SK-N-SH treated with all-trans-retinoic acid at 6 μM for 48 hours (cell line): ENCODE data around the gene CBLB.

Source experiments
- ATAC-seq: fragments of 200-7000 bp; cut with Tn5 transposase; 3 replicates; pipeline ENCODE4 v1.9.1; 2020; ENCODE audit warnings: mild to moderate bottlenecking, moderate library complexity
- ARNTL ChIP-seq: fragments of 450-650 bp; formaldehyde crosslinking; IDR thresholded peaks from 2 replicates; pipeline ENCODE4 v1.5.0; 2020; ENCODE audit warnings: low read depth, mild to moderate bottlenecking, moderate library complexity, borderline replicate concordance
- BACH2 ChIP-seq: fragments of 250-450 bp; sonication (Bioruptor Pico); IDR thresholded peaks from 2 replicates; pipeline ENCODE4 v1.9.0; 2021; ENCODE audit warnings: mild to moderate bottlenecking, borderline replicate concordance
- CSDC2 ChIP-seq: fragments of 250-450 bp; sonication (Bioruptor Pico); IDR thresholded peaks from 2 replicates; pipeline ENCODE4 v1.5.0; 2020; ENCODE audit warnings: mild to moderate bottlenecking, moderate library complexity
- ESRRG ChIP-seq: fragments of 250-450 bp; sonication (Bioruptor Pico); IDR thresholded peaks from 2 replicates; pipeline ENCODE4 v1.6.1; 2021; ENCODE audit warnings: mild to moderate bottlenecking
- GLIS3 ChIP-seq: fragments of 250-450 bp; sonication (Bioruptor Pico); IDR thresholded peaks from 2 replicates; pipeline ENCODE4 v1.5.0; 2020; ENCODE audit warnings: mild to moderate bottlenecking, moderate library complexity
- OSR1 ChIP-seq: fragments of 250-450 bp; sonication (Bioruptor Pico); IDR thresholded peaks from 2 replicates; pipeline ENCODE4 v1.8.0; 2022; ENCODE audit warnings: moderate library complexity, mild to moderate bottlenecking, inconsistent platforms
- PPARA ChIP-seq: fragments of 250-450 bp; sonication (Bioruptor Pico); IDR thresholded peaks from 2 replicates; pipeline ENCODE4 v1.5.0; 2020; ENCODE audit warnings: mild to moderate bottlenecking, borderline replicate concordance
- SNAI2 ChIP-seq: fragments of 250-450 bp; sonication (Bioruptor Pico); IDR thresholded peaks from 2 replicates; pipeline ENCODE4 v1.5.0; 2020; ENCODE audit warnings: mild to moderate bottlenecking, moderate library complexity
- TCF4 ChIP-seq: fragments of 250-450 bp; sonication (Bioruptor Pico); IDR thresholded peaks from 2 replicates; pipeline ENCODE4 v1.8.0; 2021; ENCODE audit warnings: mild to moderate bottlenecking, moderate library complexity, borderline replicate concordance
- TOX ChIP-seq: fragments of 250-450 bp; sonication (Bioruptor Pico); IDR thresholded peaks from 2 replicates; pipeline ENCODE4 v1.8.0; 2021; ENCODE audit warnings: mild to moderate bottlenecking, moderate library complexity, borderline replicate concordance
- ZFP3 ChIP-seq: fragments of 250-450 bp; sonication (Bioruptor Pico); IDR thresholded peaks from 2 replicates; pipeline ENCODE4 v1.5.0; 2020; ENCODE audit warnings: mild to moderate bottlenecking, moderate library complexity
- ZFP30 ChIP-seq: fragments of 450-650 bp; formaldehyde crosslinking; IDR thresholded peaks from 2 replicates; pipeline ENCODE4 v1.5.0; 2022; ENCODE audit warnings: mild to moderate bottlenecking, moderate library complexity
- ZNF565 ChIP-seq: fragments of 450-650 bp; formaldehyde crosslinking; conservative IDR thresholded peaks from 2 replicates; pipeline ENCODE4 v1.5.0; 2020; ENCODE audit warnings: low read depth, mild to moderate bottlenecking, moderate library complexity
- ZNF70 ChIP-seq: fragments of 450-650 bp; formaldehyde crosslinking; IDR thresholded peaks from 2 replicates; pipeline ENCODE4 v1.5.0; 2020; ENCODE audit warnings: mild to moderate bottlenecking, moderate library complexity
- ZNF8 ChIP-seq: fragments of 450-650 bp; formaldehyde crosslinking; IDR thresholded peaks from 2 replicates; pipeline ENCODE4 v1.5.0; 2020; ENCODE audit warnings: mild to moderate bottlenecking, moderate library complexity
- TF ChIP-seq, protein P1 (sequence below): fragments of 250-450 bp; sonication (Bioruptor Pico); IDR thresholded peaks from 2 replicates; pipeline ENCODE4 v1.5.1; 2021; ENCODE audit warnings: mild to moderate bottlenecking, moderate library complexity
- TF ChIP-seq, protein P2 (sequence below): fragments of 250-450 bp; sonication (Bioruptor Pico); IDR thresholded peaks from 2 replicates; pipeline ENCODE4 v1.5.0; 2020; ENCODE audit warnings: mild to moderate bottlenecking, moderate library complexity
- TF ChIP-seq, protein P3 (sequence below): fragments of 250-450 bp; sonication (Bioruptor Pico); IDR thresholded peaks from 2 replicates; pipeline ENCODE4 v1.8.0; 2020; ENCODE audit warnings: mild to moderate bottlenecking, moderate library complexity, borderline replicate concordance
- TF ChIP-seq, protein P4 (sequence below): fragments of 250-450 bp; sonication (Bioruptor Pico); IDR thresholded peaks from 2 replicates; pipeline ENCODE4 v1.8.0; 2021; ENCODE audit warnings: low read depth, mild to moderate bottlenecking, moderate library complexity, borderline replicate concordance

The CBLB gene

DNA sequence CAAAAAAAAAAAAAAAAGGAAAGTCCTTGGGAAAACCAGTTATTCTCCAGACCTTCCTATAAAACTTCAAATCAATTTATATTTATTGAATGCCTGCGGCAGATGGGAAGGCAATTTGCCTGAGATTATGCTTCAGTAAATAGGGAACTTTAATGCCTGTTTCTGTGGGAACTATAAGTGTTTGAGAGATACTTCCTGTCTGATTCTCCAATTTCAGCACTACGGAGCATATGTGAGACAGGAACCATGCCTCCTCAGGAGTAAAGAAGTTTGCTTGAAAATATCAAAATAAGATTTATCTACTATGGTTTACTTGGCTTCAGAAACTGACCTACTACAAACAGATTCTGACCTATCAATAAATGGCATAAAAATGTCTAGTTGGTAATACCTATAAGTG is 135.5 kb downstream of the CBLB start:
- TF ChIP-seq ZNF70 (CRISPR knock-in tag): no peak
- no peak for TF ChIP-seq ZFP3 (CRISPR knock-in tag)
- TF ChIP-seq, protein P1, sequence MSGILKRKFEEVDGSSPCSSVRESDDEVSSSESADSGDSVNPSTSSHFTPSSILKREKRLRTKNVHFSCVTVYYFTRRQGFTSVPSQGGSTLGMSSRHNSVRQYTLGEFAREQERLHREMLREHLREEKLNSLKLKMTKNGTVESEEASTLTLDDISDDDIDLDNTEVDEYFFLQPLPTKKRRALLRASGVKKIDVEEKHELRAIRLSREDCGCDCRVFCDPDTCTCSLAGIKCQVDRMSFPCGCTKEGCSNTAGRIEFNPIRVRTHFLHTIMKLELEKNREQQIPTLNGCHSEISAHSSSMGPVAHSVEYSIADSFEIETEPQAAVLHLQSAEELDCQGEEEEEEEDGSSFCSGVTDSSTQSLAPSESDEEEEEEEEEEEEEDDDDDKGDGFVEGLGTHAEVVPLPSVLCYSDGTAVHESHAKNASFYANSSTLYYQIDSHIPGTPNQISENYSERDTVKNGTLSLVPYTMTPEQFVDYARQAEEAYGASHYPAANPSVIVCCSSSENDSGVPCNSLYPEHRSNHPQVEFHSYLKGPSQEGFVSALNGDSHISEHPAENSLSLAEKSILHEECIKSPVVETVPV (CRISPR knock-in tag): no peak
- no peak for TF ChIP-seq CSDC2 (CRISPR knock-in tag)
- no peak for TF ChIP-seq ARNTL
- TF ChIP-seq ESRRG (CRISPR knock-in tag): no peak
- TF ChIP-seq ZFP30 (CRISPR knock-in tag): no peak
- no peak for ATAC-seq

DNA sequence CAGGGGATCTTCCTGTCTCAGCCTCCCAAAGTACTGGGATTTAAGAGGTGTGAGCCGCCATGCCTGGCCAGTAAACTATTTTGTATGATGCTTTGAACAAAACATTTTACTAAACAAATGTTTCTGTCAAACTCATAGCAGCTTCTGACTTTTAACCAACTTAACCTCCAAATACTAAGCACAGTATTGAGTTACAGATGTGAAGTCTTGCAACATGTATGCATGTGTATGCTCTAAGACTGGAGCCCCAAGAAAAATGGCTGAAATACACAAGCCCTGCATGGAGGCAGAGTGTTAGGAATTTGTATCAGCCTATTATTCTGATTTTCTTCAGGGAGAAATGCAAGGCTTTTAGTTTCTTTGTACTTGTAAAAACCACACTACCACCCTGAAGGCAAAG is 137.1 kb downstream of the CBLB start:
- no peak for ATAC-seq
- TF ChIP-seq, protein P2, sequence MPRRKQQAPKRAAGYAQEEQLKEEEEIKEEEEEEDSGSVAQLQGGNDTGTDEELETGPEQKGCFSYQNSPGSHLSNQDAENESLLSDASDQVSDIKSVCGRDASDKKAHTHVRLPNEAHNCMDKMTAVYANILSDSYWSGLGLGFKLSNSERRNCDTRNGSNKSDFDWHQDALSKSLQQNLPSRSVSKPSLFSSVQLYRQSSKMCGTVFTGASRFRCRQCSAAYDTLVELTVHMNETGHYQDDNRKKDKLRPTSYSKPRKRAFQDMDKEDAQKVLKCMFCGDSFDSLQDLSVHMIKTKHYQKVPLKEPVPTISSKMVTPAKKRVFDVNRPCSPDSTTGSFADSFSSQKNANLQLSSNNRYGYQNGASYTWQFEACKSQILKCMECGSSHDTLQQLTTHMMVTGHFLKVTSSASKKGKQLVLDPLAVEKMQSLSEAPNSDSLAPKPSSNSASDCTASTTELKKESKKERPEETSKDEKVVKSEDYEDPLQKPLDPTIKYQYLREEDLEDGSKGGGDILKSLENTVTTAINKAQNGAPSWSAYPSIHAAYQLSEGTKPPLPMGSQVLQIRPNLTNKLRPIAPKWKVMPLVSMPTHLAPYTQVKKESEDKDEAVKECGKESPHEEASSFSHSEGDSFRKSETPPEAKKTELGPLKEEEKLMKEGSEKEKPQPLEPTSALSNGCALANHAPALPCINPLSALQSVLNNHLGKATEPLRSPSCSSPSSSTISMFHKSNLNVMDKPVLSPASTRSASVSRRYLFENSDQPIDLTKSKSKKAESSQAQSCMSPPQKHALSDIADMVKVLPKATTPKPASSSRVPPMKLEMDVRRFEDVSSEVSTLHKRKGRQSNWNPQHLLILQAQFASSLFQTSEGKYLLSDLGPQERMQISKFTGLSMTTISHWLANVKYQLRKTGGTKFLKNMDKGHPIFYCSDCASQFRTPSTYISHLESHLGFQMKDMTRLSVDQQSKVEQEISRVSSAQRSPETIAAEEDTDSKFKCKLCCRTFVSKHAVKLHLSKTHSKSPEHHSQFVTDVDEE: no peak
- TF ChIP-seq BACH2 (CRISPR knock-in tag) (no peak), SNAI2 (CRISPR knock-in tag) (no peak), ZFP30 (CRISPR knock-in tag) (no peak), CSDC2 (CRISPR knock-in tag) (no peak), GLIS3 (CRISPR knock-in tag) (no peak), ZNF565 (CRISPR knock-in tag) (no peak), OSR1 (CRISPR knock-in tag) (no peak), PPARA (CRISPR knock-in tag) (no peak), TOX (CRISPR knock-in tag) (no peak)
- TF ChIP-seq, protein P3, sequence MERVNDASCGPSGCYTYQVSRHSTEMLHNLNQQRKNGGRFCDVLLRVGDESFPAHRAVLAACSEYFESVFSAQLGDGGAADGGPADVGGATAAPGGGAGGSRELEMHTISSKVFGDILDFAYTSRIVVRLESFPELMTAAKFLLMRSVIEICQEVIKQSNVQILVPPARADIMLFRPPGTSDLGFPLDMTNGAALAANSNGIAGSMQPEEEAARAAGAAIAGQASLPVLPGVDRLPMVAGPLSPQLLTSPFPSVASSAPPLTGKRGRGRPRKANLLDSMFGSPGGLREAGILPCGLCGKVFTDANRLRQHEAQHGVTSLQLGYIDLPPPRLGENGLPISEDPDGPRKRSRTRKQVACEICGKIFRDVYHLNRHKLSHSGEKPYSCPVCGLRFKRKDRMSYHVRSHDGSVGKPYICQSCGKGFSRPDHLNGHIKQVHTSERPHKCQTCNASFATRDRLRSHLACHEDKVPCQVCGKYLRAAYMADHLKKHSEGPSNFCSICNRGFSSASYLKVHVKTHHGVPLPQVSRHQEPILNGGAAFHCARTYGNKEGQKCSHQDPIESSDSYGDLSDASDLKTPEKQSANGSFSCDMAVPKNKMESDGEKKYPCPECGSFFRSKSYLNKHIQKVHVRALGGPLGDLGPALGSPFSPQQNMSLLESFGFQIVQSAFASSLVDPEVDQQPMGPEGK (CRISPR knock-in tag): no peak

DNA sequence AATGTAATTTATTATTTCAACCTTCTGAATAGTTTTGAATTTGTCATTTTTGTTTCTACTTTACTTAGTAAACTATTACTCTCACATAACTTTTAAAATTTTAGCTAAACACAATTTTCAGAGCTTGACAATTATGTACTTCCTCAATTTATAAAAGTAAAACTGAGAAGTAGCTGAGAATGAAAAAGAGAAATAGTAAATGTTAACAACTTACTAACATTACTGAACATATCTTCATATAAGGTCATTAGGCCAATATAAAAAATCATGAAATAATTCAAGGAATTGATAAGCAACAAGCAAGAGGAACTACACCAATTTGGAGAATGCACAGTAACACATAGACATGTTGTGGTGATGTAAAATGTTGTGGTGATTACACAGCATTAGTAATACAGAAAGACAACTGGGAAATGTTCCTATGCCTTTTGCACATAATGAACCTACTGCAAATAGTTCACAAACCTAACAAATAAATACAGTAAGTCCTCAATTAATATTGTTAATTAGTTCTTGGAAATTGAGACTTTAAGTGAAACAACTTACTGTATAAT is 137.9 kb downstream of the CBLB start:
- no peak for ATAC-seq
- TF ChIP-seq TCF4 (CRISPR knock-in tag) (no peak), ZNF565 (CRISPR knock-in tag) (no peak), ZNF8 (CRISPR knock-in tag) (no peak), ZFP30 (CRISPR knock-in tag) (no peak)
- TF ChIP-seq, protein P1 (CRISPR knock-in tag): no peak
- TF ChIP-seq, protein P4, sequence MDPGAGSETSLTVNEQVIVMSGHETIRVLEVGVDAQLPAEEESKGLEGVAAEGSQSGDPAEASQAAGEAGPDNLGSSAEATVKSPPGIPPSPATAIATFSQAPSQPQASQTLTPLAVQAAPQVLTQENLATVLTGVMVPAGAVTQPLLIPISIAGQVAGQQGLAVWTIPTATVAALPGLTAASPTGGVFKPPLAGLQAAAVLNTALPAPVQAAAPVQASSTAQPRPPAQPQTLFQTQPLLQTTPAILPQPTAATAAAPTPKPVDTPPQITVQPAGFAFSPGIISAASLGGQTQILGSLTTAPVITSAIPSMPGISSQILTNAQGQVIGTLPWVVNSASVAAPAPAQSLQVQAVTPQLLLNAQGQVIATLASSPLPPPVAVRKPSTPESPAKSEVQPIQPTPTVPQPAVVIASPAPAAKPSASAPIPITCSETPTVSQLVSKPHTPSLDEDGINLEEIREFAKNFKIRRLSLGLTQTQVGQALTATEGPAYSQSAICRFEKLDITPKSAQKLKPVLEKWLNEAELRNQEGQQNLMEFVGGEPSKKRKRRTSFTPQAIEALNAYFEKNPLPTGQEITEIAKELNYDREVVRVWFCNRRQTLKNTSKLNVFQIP (CRISPR knock-in tag): no peak
- TF ChIP-seq, protein P2: no peak
